Calu3 (cell line): Measurements from ENCODE around the gene TUT1. TPM values are rescaled to one million over a fixed set of nuclear protein-coding genes. Genes with fewer than 3 reads are reported as not detected.

Source experiments
- BruUV-seq: library from RNA; stranded (reverse); fragments of 400-500 nt; replicated peaks from 2 replicates; lab custom pipeline; 2021; lab: Mats Ljungman, UMichigan
- CTCF ChIA-PET: fragments of 300-600 bp; sonication (Branson Sonifier 250); formaldehyde crosslinking; loops from one replicate; lab custom pipeline; 2022; ENCODE audit warnings: antibody characterized with exemption; lab: Charles Lee
- DNase-seq: peaks from one replicate; pipeline ENCODE4 v3.0.0; 2022
- H3K27ac Mint-ChIP-seq: one replicate; pipeline ENCODE4 v1.8.0; 2022; ENCODE audit warnings: mixed read lengths; ENCODE audit not compliant: unreplicated experiment
- H3K27me3 Mint-ChIP-seq: one replicate; pipeline ENCODE4 v1.8.0; 2022; ENCODE audit warnings: mixed read lengths; ENCODE audit not compliant: unreplicated experiment
- H3K36me3 Mint-ChIP-seq: one replicate; pipeline ENCODE4 v1.8.0; 2022; ENCODE audit warnings: mild to moderate bottlenecking, moderate library complexity, mixed read lengths; ENCODE audit not compliant: insufficient read depth, unreplicated experiment
- H3K4me1 Mint-ChIP-seq: one replicate; pipeline ENCODE4 v1.8.0; 2022; ENCODE audit warnings: mild to moderate bottlenecking, low read depth, mixed read lengths; ENCODE audit not compliant: unreplicated experiment
- H3K4me3 Mint-ChIP-seq: one replicate; pipeline ENCODE4 v1.8.0; 2022; ENCODE audit warnings: mild to moderate bottlenecking, low read depth, moderate library complexity, mixed read lengths; ENCODE audit not compliant: unreplicated experiment
- H3K9me3 Mint-ChIP-seq: one replicate; pipeline ENCODE4 v1.8.0; 2022; ENCODE audit warnings: low read depth, mixed read lengths; ENCODE audit not compliant: unreplicated experiment
- intact Hi-C: fragments of 100-400 bp; cut with micrococcal nuclease; formaldehyde crosslinking; loops from one replicate; pipeline ENCODE4 v1.10.0; 2022; ENCODE audit not compliant: unreplicated experiment
- total RNA-seq: library from RNA; stranded (reverse); gene quantifications from 2 replicates; pipeline ENCODE4 v1.2.3, GENCODE V29; 2022
- TF ChIP-seq, protein P1 (sequence below): fragments of 200-600 bp; IDR thresholded peaks from one replicate; pipeline ENCODE4 v1.8.0; 2022; ENCODE audit warnings: antibody characterized with exemption; ENCODE audit not compliant: unreplicated experiment

TUT1 gene
- total RNA-seq, 1 experiment from 2014 or later = 21.9 TPM

GRCh38 chr11:62545437-62546243 is 45.7 kb downstream of the TUT1 start:
- Mint-ChIP-seq H3K27me3 (no peaks in the 10 kb centered on the region), H3K4me1 (peaks cover 48% of the 10 kb centered on the region), H3K36me3 (peaks cover 81% of the 10 kb centered on the region), H3K4me3 (peak overlapping the region; percentile 100), H3K9me3 (no peaks in the 10 kb centered on the region), H3K27ac (peak overlapping the region; percentile 97)
- peak; percentile 96 for DNase-seq
- intact Hi-C loops = loop anchor here (2.0 kb wide), 2 partner anchors 15 to 49 kb away; no protein-coding TSS in a partner anchor
- TF ChIP-seq, protein P1, sequence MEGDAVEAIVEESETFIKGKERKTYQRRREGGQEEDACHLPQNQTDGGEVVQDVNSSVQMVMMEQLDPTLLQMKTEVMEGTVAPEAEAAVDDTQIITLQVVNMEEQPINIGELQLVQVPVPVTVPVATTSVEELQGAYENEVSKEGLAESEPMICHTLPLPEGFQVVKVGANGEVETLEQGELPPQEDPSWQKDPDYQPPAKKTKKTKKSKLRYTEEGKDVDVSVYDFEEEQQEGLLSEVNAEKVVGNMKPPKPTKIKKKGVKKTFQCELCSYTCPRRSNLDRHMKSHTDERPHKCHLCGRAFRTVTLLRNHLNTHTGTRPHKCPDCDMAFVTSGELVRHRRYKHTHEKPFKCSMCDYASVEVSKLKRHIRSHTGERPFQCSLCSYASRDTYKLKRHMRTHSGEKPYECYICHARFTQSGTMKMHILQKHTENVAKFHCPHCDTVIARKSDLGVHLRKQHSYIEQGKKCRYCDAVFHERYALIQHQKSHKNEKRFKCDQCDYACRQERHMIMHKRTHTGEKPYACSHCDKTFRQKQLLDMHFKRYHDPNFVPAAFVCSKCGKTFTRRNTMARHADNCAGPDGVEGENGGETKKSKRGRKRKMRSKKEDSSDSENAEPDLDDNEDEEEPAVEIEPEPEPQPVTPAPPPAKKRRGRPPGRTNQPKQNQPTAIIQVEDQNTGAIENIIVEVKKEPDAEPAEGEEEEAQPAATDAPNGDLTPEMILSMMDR = no peak
- no TSS peak for BruUV-seq
- CTCF ChIA-PET = interaction anchor here (0.9 to 6.8 kb wide), 7 partner anchors 12 to 121 kb away, joined by 3 to 86 read pairs (median 4); partner anchors contain the start of gene MTA2

DNA sequence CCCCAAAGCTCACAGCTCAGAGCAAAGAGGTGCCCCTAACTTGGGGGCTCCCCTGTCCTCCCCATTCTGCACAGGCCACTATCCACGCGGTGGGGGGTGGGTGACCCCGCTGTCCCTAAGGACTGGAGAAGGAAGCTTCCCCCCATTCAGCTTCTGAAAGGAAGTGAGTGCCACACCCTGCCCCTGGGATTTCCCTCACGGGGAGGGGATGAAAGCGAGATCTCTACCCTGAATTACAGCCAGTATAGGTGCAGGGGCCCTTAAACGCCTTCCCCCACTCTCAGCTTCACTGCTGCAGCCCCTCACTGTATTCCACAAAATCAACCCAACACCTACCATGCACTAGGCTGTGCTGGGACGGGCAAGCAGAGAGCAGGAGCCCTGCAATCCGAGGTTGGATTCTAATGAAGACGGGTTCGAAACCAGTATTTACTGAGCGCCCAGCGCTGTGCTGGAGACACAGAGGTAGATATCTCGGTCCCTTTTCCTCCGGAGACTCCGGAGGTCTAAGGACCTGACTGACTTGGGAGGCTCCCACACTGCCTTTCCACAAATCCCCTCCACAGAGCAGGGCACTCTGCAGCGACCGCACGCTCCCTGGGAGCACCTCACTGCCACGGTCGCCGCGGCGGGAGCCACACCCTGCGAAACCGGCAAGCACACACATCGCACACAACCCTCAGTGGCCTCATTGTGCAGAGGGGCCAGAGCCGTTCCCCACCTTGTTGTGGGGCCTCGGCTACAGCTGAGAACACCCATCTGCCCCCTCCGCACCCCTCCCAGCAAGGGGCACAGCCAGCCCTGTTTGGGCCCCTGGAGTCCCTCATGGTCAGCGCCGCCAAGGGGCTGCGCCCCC is 46.5 kb downstream of the TUT1 start:
- no TSS peak for BruUV-seq
- Mint-ChIP-seq H3K9me3 (no peaks in the 10 kb centered on the region), H3K27me3 (no peaks in the 10 kb centered on the region), H3K27ac (peak overlapping the region; percentile 97), H3K4me1 (peaks cover 51% of the 10 kb centered on the region), H3K36me3 (peaks cover 81% of the 10 kb centered on the region), H3K4me3 (peak overlapping the region; percentile 100)
- DNase-seq = peak; percentile 62
- TF ChIP-seq, protein P1 = no peak
- CTCF ChIA-PET = interaction anchor here (0.9 to 6.8 kb wide), 9 partner anchors 9 to 150 kb away, joined by 3 to 86 read pairs (median 4); partner anchors contain the start of gene MTA2
- intact Hi-C loops = loop anchor here (2.0 to 5.0 kb wide), 2 partner anchors 48 to 153 kb away; no protein-coding TSS in a partner anchor

GRCh38 chr11:62543680-62544444 is 47.5 kb downstream of the TUT1 start:
- BruUV-seq = no TSS peak

More at GRCh38 chr11:62543680-62544444, 47.5 kb downstream of the TUT1 start:
- TF ChIP-seq, protein P1 = no peak
- CTCF ChIA-PET = interaction anchor here (1.0 to 6.8 kb wide), 15 partner anchors 10 to 149 kb away, joined by 3 to 86 read pairs (median 7); partner anchors contain the start of gene EEF1G
- peaks cover 82% of the 10 kb centered on the region for H3K36me3 Mint-ChIP-seq
- H3K9me3 Mint-ChIP-seq = no peaks in the 10 kb centered on the region
- peak overlapping the region; percentile 100 for H3K4me3 Mint-ChIP-seq
- no peaks in the 10 kb centered on the region for H3K27me3 Mint-ChIP-seq
- intact Hi-C loops = loop anchor here (2.0 to 5.0 kb wide), 3 partner anchors 47 to 152 kb away; no protein-coding TSS in a partner anchor
- no peak for DNase-seq
- H3K27ac Mint-ChIP-seq = peak overlapping the region; percentile 97
- peaks cover 51% of the 10 kb centered on the region for H3K4me1 Mint-ChIP-seq
